Measurements from ENCODE around the gene ROGDI.
A peak's percentile ranks its signal among the peaks of the same experiment; 100 is the strongest.

The ROGDI gene

DNA sequence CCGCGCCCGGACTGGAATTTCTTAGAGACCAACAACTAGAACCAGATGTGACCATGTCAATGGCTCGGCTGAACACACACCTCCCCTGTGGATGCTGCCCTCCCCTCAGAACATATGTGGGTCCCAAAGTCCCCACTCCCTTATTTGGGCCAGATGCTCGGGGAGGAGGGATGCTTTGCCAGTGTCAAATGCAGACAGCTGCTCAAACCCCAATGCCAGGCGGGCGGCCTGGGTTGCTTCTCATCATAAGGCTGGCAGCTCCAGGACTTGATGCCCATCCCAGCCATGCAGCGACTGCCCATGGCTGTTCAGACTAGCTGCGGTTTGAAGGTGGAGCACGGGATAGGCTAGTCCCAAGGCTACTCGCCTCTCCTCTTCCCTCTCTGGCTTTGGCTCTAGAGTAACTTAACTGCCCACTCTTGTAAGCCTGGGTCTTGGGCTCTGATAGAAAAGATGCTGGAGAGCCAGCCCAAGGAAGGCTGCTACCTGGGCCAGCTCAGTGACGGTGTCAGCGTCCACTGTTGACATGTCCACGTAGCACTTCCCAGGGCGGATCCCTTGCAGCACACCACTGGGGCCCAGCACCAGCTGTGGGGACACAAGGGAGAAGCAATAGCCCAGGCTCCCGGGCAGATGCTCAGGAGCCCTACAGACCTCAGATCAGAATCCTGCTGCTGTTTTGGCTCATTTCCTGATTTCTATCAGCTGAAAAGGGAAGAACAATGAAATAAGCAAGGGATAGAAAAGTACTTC lies 11.0 kb upstream of the ROGDI start:
- no peak for DNase-seq (ENCODE audit: low read depth)

DNA sequence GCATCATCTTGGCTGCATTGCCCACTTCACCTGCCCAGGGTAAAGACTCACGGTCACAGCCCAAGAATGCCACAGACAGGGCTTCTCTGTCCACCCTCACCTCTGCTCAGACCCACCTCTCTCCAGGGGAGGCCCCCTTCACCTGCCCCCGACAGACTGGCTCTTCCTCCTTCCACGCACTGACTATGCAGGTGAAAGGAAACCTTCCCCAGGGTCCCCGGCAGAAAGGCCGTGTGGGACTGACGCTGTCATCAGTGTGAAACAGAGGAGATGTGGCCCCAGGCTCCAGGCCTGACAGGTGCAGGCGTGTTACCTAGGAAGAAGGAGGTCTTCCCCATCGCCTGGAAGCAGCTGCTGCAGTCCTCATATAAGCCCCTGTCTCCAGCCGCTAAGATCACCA lies 9.3 kb upstream of the ROGDI start:
- DNase-seq (ENCODE audit: low read depth), result no peak

DNA sequence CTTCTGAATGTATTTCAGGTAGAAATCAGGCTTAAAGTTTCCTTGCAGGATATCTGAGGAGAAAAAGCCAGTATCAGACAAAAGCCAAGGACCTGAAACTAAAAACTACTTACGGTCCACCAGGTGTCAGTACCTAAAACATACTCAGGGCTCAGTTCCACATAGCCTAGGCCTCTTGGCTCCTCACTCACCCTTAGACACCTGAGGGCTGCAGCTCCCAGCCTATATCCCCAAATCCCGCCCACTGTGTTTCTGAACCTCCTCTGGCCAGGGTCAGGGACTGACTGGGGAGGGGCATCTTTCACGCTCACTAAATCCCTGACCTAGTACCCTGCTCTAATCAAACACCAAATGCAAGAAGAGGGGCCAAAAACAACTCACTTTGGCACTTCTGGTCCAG lies 8.8 kb upstream of the ROGDI start:
- DNase-seq (ENCODE audit: low read depth), result no peak

GRCh38 chr16:4806280-4806679 lies 3.8 kb upstream of the ROGDI start:
- DNase-seq (ENCODE audit: low read depth), result no peak

GRCh38 chr16:4805231-4805630 lies 2.8 kb upstream of the ROGDI start:
- no peak for DNase-seq (ENCODE audit: low read depth)

- no peak for DNase-seq (ENCODE audit: low read depth)
These were observed 1.7 kb upstream of the ROGDI start for GRCh38 chr16:4803898-4804762.

DNA sequence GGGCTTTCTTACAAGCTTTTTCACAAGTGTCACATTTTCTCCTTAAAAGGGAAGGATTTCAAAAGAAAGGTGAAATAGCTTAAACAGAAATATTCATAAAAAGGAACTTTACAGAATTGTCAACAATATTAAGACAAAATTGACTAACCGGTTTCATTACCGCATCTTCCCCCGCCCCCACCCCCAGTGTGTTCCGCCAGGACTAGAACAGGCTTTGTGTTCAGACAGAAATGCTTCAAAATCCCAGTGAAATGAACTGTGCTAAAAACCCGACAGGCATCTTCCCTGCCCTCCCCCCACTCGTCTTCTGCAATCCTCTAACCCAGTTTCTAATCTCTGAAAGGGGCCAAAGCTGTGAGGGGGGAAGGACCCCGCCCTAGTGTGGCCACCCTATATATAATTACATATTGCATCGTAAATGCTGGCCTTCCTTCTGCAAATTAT lies 990 bp upstream of the ROGDI start:
- no peak for DNase-seq (ENCODE audit: low read depth)

DNA sequence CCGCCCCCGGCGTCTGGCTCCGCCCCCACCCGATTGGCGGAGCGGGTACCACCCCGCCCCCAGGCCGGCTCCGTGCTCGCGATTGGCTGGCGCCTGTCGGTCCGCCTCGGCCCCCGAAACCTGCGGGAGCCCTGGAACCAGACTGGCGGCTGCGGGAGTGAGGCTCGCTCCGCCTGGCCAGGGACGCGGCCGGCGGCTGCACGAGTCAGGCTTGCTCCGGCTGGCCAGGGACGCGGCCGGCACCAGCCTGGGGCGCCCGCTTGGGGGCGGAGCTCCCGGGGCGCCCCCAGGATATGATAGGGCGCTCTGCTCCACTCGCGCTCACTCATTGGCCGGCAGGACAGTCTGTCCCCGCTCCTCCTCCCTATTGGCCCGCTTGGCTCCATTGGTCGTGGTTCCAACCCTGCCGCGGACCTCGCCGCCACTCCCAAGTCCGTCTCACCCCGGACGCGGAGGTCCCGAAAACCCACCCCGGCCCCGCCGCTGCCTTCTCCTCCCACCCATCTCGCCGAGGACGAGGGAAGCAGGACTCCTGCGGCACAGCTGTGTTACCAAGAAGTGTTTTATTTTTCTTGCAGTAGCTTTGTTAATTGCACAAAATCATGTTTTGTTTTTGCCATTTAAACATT lies 340 bp upstream of the ROGDI start:
- peak; percentile 59 for DNase-seq (ENCODE audit: low read depth)

- DNase-seq (ENCODE audit: low read depth), result no peak
These were observed 1.1 kb downstream of the ROGDI start for GRCh38 chr16:4801051-4801961.

DNA sequence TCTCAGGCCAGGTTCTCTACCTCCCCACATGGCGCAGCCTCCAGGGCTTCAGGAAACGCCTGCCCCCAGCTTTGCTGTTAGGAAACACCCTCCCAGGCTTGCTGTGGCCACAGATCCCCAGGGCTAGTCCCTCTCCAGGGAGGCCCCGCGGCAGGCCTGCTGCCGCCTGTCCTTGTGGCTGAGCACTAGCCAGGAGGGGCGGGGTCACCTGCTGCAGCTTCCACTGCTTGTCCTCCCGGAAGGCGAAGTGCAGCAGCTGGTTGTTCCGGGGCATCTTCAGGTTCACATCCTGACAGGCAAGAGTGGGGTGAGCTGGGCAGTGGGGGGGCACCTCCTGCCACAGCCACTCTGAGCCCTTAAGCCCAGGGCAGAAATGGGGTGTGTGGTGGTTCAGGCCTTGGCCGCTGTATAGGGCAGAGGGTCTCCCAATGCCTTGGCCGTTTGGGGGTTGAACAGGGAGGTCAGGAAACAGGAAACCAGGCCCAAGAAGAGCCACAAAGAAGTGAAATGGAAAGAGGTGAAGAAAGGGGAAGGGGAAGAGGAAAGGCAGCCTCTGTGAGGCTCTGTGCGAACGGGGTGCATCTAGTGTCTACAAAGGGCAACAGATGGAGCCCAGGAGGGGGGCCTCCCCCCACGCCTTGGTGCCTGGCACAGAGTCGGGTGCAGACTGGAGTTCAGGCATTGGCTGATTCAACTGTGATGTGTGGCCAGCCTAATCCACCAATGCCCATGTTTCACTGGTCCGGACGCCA lies 2.0 kb downstream of the ROGDI start:
- no peak for DNase-seq (ENCODE audit: low read depth)

DNA sequence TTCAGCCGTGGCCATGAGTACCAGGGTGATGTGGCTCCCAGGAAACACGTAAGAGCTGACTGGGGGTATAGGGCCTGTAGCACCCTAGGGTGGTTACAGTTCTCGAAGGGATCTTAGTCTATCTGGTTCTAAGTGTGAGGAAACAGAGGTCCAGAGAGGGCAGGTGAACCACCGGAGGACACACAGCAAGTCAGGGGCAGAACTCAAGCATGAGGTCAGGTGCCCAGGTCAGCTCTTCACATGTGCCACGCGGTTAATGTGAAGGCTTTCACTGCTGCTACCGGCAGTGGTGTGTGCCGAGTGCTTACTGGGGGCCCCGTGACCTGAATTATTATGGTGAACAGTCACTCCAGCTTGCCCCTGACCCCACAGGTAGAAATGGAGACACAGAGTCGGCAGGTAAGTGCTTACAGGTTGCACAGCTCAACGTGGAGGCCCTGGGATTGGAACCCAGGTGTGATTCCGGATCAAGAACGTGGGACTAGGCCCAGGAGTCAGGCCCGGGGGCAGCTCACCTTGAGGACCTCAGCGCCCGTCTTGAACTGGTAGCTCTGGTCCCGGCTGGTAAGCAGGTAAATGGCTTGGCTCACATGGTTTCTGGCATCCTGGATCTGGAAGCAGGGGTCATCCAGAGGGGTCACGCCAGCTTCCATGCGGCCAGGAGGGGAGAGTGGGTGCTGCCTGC lies 3.1 kb downstream of the ROGDI start:
- DNase-seq (ENCODE audit: low read depth), result no peak

GRCh38 chr16:4798456-4798855 lies 4.0 kb downstream of the ROGDI start:
- no peak for DNase-seq (ENCODE audit: low read depth)

GRCh38 chr16:4797805-4798252 lies 4.6 kb downstream of the ROGDI start:
- no peak for DNase-seq (ENCODE audit: low read depth)

- DNase-seq (ENCODE audit: low read depth), result no peak
These were observed 5.2 kb downstream of the ROGDI start for GRCh38 chr16:4796982-4797804.

DNA sequence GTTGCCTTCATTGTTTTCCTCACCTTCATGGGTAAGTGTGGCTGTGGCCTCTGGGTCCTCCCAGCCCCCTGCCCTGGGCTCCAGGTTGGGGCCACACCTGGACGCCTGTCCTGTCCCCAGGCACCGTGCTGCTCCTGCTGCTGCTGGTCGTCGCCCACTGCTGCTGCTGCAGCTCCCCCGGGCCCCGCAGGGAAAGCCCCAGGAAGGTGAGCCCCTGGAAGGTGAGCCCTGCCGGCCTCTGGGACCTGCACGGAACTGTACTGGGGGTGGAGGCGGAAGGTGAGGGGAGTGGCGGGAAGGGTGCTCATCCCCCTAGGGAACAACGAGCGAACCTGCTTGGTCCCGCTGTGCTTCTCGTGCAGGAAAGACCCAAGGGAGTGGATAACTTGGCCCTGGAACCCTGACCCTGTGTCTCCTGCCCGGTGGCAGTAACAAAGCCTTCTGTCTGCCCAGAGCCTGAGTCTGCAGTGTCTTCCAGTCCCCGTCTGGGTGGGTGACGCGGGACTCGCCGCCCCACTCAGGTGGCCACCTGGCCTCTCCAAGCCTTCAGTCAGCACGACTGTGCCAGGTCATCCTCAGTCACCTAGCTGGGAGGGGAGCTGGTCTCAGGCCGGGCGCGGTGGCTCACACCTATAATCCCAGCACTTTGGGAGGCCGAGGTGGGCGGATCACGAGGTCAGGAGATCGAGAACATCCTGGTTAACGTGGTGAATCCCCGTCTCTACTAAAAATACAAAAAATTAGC lies 6.4 kb downstream of the ROGDI start:
- no peak for DNase-seq (ENCODE audit: low read depth)

- DNase-seq (ENCODE audit: low read depth), result no peak
These were observed 7.1 kb downstream of the ROGDI start, which contains the start of gene SMIM22 for GRCh38 chr16:4795181-4795827. SMIM22 (plus strand) TSS chr16:4795369; CDS start chr16:4795735, 366 bp downstream.

DNA sequence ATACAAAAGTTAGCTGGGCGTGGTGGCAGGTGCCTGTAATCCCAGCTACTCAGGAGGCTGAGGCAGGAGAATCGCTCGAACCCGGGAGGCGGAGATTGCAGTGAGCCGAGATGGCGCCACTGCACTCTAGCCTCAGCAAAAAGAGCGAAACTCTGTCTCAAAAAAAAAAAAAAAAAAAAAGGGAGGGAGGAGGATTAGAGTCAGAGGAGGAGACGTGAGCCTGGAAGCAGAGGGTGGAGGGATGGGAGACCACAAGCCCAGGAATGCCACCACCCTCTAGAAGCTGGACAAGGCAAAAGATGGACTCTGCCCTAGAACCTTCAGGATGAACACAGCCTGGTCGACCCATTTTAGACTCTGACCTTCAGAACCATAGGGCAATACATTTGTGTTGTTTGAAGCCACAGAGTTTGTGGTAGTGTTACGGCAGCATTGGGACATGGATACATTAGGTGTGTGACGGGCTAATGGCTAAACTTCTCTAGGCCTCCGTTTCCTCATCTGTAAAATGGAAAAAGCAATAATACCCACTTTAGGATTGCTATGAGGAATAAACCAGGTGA lies 9.4 kb downstream of the ROGDI start:
- no peak for DNase-seq (ENCODE audit: low read depth)

DNA sequence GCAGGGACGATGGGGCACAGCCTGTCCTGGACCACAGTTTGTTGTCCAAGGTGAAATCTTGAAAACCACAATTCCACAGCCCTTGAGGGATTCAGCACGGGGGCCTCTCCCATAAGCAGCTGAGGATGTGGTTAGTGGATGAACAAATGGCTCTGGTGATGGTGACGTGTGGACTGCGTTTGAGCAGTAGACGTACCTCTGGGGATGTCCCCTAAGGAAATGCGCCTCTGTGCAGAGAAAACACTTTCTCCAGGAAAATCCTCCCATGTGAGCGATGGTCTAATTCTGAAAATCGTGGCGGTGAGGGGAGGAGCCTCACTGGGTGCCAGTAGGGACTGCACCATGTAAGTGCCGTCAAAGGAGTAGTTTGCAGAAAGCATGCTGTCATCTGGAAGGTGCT lies 11.6 kb downstream of the ROGDI start:
- no peak for DNase-seq (ENCODE audit: low read depth)
